HL-60/S4 treated with retinoic acid at 250 ng/mL for 4 days and 3 days (cell line): ENCODE results near the gene CCDC14.

Experiments
- in situ Hi-C: fragments of 300-500 bp; cut with MboI; formaldehyde crosslinking; loops from 2 replicates; pipeline ENCODE4 v1.7.0; 2022; ENCODE audit warnings: low sequenced_read_pairs

Gene CCDC14

DNA sequence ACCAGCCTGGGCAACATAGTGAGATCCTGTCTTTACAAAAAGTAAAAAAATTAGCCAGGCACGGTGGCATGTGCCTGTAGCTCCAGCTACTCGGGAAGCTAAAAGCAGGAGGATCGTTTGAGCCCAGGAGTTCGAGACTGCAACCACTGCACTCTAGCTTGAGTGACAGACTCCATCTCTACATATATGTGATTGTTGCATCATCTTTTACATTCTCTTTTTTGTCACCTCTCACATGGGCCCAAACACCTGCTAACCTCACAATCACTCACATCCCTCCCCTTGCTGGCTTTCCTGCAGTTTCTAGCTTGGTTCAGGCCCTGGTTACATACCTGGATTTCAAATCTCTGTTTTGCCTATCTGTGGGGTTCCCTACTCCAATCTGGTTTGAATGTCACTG lies 96.3 kb downstream of the CCDC14 start:
- in situ Hi-C loops = no loop called here
